Activated CD4-positive, alpha-beta T cell treated with anti-CD3 and anti-CD28 coated beads for 36 hours (primary cell): ENCODE data around the gene DTX1. TPM values are rescaled to one million over a fixed set of nuclear protein-coding genes. Genes with fewer than 3 reads are reported as not detected.
"Not testable (repeated sequence)": the region's sequence is repeated elsewhere in the genome, so short reads cannot be mapped to it uniquely, and the experiment has no call there.

Source experiments
- ATAC-seq: fragments of 200-7000 bp; cut with Tn5 transposase; one replicate; pipeline ENCODE4 v1.10.0; 2021; ENCODE audit warnings: mild to moderate bottlenecking, moderate library complexity
- CTCF ChIA-PET: fragments of 350-600 bp; sonication (Branson Sonifier 250); formaldehyde crosslinking; loops from one replicate; lab custom pipeline; 2021; ENCODE audit warnings: antibody characterized with exemption; lab: Charles Lee
- POLR2A ChIA-PET: fragments of 350-600 bp; sonication (Branson Sonifier 250); formaldehyde crosslinking; loops from one replicate; lab custom pipeline; 2021; ENCODE audit warnings: antibody characterized with exemption, inconsistent platforms; lab: Charles Lee
- DNase-seq: peaks from one replicate; pipeline ENCODE4 v3.0.0-alpha.2; 2020
- H3K27ac Mint-ChIP-seq: one replicate; pipeline ENCODE4 v1.8.0; 2021; ENCODE audit warnings: mixed read lengths
- H3K27me3 Mint-ChIP-seq: one replicate; pipeline ENCODE4 v1.8.0; 2021; ENCODE audit warnings: mixed read lengths
- H3K36me3 Mint-ChIP-seq: one replicate; pipeline ENCODE4 v1.8.0; 2021; ENCODE audit warnings: low read depth, mixed read lengths
- H3K4me1 Mint-ChIP-seq: one replicate; pipeline ENCODE4 v1.8.0; 2021; ENCODE audit warnings: mixed read lengths
- H3K4me3 Mint-ChIP-seq: one replicate; pipeline ENCODE4 v1.8.0; 2021; ENCODE audit warnings: mild to moderate bottlenecking, moderate library complexity, mixed read lengths
- H3K9me3 Mint-ChIP-seq: one replicate; pipeline ENCODE4 v1.8.0; 2021; ENCODE audit warnings: low read depth, mixed read lengths
- intact Hi-C, 2 experiments: fragments of 100-400 bp; cut with DNase I in 1 of 2; cut with micrococcal nuclease in 1 of 2; formaldehyde crosslinking; loops; one replicate each; pipeline versions ENCODE4 v1.14.2 to v1.15.1; 2022 to 2024; cut with DNase I, micrococcal nuclease
- total RNA-seq, 2 experiments: library from RNA; stranded (reverse); gene quantifications; one replicate each; pipeline ENCODE4 v1.2.3, GENCODE V29; 2021

DTX1 gene
- total RNA-seq, 2 experiments from 2014 or later = 12.0 to 12.9 TPM

DNA sequence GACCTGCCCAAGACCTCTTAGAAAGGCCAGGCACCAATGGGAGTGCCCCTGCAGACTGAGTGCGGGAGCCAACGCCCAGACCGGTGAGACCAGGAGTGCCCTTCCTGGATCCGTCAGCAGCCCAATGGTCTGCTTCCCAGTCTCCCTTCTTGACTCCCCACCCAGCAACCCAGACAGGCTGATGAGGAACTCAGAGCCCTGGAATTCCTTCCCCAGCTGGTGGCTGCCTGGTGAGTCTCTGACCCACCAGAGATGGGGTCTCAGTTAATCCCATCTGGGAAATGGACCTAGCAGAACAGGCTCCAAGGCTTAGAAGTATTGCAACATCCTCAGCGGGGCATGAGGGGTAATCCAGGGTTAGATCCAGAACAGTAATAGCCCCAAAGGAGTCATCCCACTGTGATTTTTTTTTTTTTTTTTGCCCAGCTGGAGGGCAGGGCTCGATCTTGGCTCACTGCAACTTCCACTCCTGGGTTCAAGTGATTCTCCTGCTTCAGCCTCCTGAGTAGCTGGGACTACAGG, 80.5 kb downstream of the DTX1 start:
- peak overlapping the region; percentile 92 for H3K27ac Mint-ChIP-seq
- CTCF ChIA-PET = interaction anchor here (0.8 to 6.4 kb wide), 2 partner anchors 16 to 41 kb away, joined by 3 to 57 read pairs; no protein-coding TSS in a partner anchor

DNA sequence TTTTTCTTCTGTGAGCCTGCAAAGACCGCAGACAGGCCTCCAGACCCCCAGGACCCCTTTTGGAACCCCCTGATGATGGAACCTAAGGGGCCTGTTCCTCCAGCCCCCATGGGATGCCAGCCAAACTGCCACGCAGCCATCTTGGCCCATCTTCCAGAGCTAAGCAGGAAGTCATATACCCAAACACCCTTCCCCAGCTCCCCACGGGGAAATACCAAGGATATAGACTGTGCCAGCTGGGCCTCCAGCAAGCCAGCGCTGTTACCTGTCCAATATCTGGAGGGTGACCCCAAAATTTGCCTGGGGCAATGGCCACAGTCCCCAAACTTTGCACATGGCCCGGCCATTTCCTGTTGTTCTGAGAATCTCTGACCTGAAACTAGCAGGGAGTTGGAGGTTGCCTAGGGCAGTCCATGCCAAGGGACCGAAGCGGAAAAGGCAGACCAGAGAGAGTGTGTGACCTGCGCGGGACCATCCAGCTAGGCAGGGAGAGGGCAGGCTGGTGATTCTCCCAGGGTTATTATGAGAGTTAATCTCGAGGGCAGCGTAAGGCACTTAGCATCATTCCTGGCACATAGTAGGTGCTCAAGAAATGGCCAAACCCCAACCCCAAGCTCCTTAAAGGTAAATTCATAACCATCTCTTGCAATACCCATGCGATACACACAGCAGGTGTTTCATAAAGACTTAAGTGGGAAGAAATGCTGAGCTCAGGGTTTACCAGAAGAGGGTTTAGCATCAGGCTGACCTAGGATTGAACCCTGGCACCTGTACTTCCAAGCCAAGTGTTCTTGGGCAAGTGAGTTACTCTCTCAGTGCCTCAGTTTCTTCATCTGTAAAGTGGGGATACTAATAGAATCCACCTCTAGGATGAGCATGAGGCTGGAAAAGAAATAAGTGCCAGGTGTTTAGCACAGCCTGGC, 81.6 kb downstream of the DTX1 start:
- H3K9me3 Mint-ChIP-seq = no peaks in the 10 kb centered on the region
- intact Hi-C loops = loop anchor here (2.0 kb wide), 2 partner anchors 15 to 1295 kb away; partner anchors contain the start of gene MAPKAPK5 (in 1 of the 2)
- H3K36me3 Mint-ChIP-seq = no peaks in the 10 kb centered on the region
- DNase-seq (no peak), ATAC-seq (no peak)
- H3K4me3 Mint-ChIP-seq = no peak overlapping the region
- no peaks in the 10 kb centered on the region for H3K27me3 Mint-ChIP-seq
- H3K27ac Mint-ChIP-seq = no peak overlapping the region
- ChIA-PET POLR2A (interaction anchor here (0.6 kb wide), 1 partner anchor 156 kb away, joined by 5 read pairs; no protein-coding TSS in a partner anchor), CTCF (interaction anchor here (0.5 to 6.4 kb wide), 7 partner anchors 15 to 829 kb away, joined by 3 to 57 read pairs (median 4); no protein-coding TSS in a partner anchor)
- peaks cover 23% of the 10 kb centered on the region for H3K4me1 Mint-ChIP-seq

More for the DNA sequence above, 80.5 kb downstream of the DTX1 start:
- no peak for ATAC-seq
- POLR2A ChIA-PET = interaction anchor here (0.6 kb wide), 1 partner anchor 157 kb away, joined by 5 read pairs; no protein-coding TSS in a partner anchor
- intact Hi-C loops = loop anchor here (2.0 kb wide), 2 partner anchors 16 to 1294 kb away; partner anchors contain the start of gene MAPKAPK5 (in 1 of the 2)
- no peaks in the 10 kb centered on the region for H3K9me3 Mint-ChIP-seq
- DNase-seq = no peak
- peaks cover 18% of the 10 kb centered on the region for H3K4me1 Mint-ChIP-seq
- H3K27me3 Mint-ChIP-seq = no peaks in the 10 kb centered on the region
- no peak overlapping the region for H3K4me3 Mint-ChIP-seq
- no peaks in the 10 kb centered on the region for H3K36me3 Mint-ChIP-seq

- H3K4me1 Mint-ChIP-seq = peaks cover 23% of the 10 kb centered on the region
- no peaks in the 10 kb centered on the region for H3K9me3 Mint-ChIP-seq
- ATAC-seq = no peak
- DNase-seq = no peak
- no peak overlapping the region for H3K4me3 Mint-ChIP-seq
- no peak overlapping the region for H3K27ac Mint-ChIP-seq
- intact Hi-C loops = no loop called here
- ChIA-PET CTCF (interaction anchor here (0.6 to 6.4 kb wide), 6 partner anchors 14 to 146 kb away, joined by 3 to 57 read pairs (median 4); no protein-coding TSS in a partner anchor), POLR2A (no interaction called here)
- H3K27me3 Mint-ChIP-seq = no peaks in the 10 kb centered on the region
- no peaks in the 10 kb centered on the region for H3K36me3 Mint-ChIP-seq
These were observed 82.3 kb downstream of the DTX1 start for GRCh38 chr12:113138826-113139225.

GRCh38 chr12:113140706-113141105, 84.2 kb downstream of the DTX1 start:
- Mint-ChIP-seq H3K9me3 (no peaks in the 10 kb centered on the region), H3K27ac (no peak overlapping the region), H3K4me1 (peaks cover 21% of the 10 kb centered on the region), H3K36me3 (no peaks in the 10 kb centered on the region), H3K4me3 (no peak overlapping the region), H3K27me3 (no peaks in the 10 kb centered on the region)
- intact Hi-C loops = no loop called here
- ChIA-PET CTCF (interaction anchor here (0.8 kb wide), 1 partner anchor 31 kb away, joined by 3 read pairs; no protein-coding TSS in a partner anchor), POLR2A (interaction anchor here (0.6 kb wide), 1 partner anchor 120 kb away, joined by 3 read pairs; no protein-coding TSS in a partner anchor)
- ATAC-seq (no peak), DNase-seq (no peak)

DNA sequence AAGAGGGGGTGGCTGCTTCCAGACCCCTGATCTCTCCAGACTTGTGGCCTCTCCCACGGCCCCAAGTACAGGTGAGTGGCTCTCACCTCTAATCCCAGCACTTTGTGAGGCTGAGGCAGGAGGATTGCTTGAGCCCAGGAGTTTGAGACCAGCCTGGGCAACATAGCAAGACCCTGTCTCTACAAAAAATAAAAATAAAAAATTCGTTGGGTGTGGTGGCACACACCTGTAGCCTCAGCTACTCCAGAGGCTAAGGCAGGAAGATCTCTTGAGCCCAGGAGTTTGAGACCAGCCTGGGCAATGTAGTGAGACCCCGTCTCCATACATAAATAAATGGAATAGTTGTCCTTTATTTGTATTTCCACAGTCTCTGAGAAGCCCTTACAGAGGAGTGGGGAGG, 85.2 kb downstream of the DTX1 start:
- H3K9me3 Mint-ChIP-seq, DNase-seq, intact Hi-C loops, H3K4me3 Mint-ChIP-seq, H3K27me3 Mint-ChIP-seq, POLR2A ChIA-PET, ATAC-seq, H3K36me3 Mint-ChIP-seq: not testable (repeated sequence)
- Mint-ChIP-seq H3K27ac (peak overlapping the region; percentile 82), H3K4me1 (peaks cover 11% of the 10 kb centered on the region)
- CTCF ChIA-PET = interaction anchor here (1.0 kb wide), 1 partner anchor 11 kb away, joined by 3 read pairs; no protein-coding TSS in a partner anchor

- Mint-ChIP-seq H3K27me3 (no peaks in the 10 kb centered on the region), H3K4me1 (peaks cover 7% of the 10 kb centered on the region), H3K4me3 (no peak overlapping the region), H3K9me3 (no peaks in the 10 kb centered on the region), H3K27ac (peak overlapping the region; percentile 82), H3K36me3 (no peaks in the 10 kb centered on the region)
- ChIA-PET CTCF (interaction anchor here (0.8 to 1.0 kb wide), 2 partner anchors 9 to 11 kb away, joined by 3 read pairs; no protein-coding TSS in a partner anchor), POLR2A (interaction anchor here (0.6 to 1.1 kb wide), 2 partner anchors 32 to 35 kb away, joined by 3 read pairs; no protein-coding TSS in a partner anchor)
- intact Hi-C loops = no loop called here
- ATAC-seq = peak; percentile 90
- peak; percentile 59 for DNase-seq
These were observed 85.8 kb downstream of the DTX1 start for GRCh38 chr12:113142173-113142885.

DNA sequence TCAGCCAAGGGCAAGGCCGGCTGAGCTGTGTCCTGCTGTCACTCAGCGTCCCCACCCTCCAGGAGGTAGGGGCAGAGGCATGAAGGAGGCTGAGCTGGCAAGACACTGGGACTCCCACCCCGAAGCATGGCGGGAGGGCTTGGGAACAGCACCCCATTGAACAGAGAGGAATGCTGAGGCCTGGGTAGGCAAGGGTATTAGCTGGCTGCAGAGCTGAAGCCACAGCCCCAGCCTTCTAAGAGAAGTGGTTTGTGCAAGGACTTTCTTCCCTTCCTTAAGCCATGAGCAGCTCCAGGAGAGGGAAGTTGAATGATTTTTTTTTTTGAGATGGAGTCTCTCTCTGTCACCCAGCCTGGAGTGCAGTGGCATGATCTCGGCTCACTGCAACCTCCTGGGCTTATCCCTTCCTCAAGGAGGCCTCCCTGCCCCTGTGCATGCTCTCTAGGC, 86.4 kb downstream of the DTX1 start:
- Mint-ChIP-seq H3K9me3 (no peaks in the 10 kb centered on the region), H3K4me3 (no peak overlapping the region), H3K27ac (peak overlapping the region; percentile 34), H3K4me1 (peaks cover 7% of the 10 kb centered on the region), H3K36me3 (no peaks in the 10 kb centered on the region), H3K27me3 (no peaks in the 10 kb centered on the region)
- DNase-seq (no peak), ATAC-seq (no peak)
- POLR2A ChIA-PET = interaction anchor here (0.6 to 1.1 kb wide), 2 partner anchors 32 to 36 kb away, joined by 3 read pairs; no protein-coding TSS in a partner anchor
- intact Hi-C loops = no loop called here
- CTCF ChIA-PET = interaction anchor here (0.8 to 1.0 kb wide), 2 partner anchors 10 kb away, joined by 3 read pairs; no protein-coding TSS in a partner anchor

DNA sequence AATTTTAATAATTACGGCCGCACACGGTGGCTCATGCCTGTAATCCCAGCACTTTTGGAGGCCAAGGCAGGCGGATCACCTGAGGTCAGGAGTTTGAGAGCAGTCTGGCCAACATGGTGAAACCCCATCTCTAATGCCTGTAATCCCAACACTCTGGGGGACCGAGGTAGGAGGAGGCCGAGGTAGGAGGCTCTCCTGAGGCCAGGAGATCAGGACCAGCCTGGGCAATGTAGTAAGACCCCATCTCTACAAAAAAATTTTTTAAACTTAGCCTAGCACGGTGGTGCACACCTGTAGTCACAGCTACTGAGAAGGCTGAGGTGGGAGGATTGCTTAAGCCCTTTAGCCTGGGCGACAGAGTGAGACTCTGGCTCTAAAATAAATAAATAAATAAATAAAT, 87.4 kb downstream of the DTX1 start:
- intact Hi-C loops = no loop called here
- DNase-seq (no peak), ATAC-seq (no peak)
- no peak overlapping the region for H3K4me3 Mint-ChIP-seq
- no peaks in the 10 kb centered on the region for H3K36me3 Mint-ChIP-seq
- H3K4me1 Mint-ChIP-seq = peaks cover 7% of the 10 kb centered on the region
- POLR2A ChIA-PET = no interaction called here
- CTCF ChIA-PET = no interaction called here
- H3K27me3 Mint-ChIP-seq = no peaks in the 10 kb centered on the region
- no peaks in the 10 kb centered on the region for H3K9me3 Mint-ChIP-seq
- H3K27ac Mint-ChIP-seq = no peak overlapping the region

DNA sequence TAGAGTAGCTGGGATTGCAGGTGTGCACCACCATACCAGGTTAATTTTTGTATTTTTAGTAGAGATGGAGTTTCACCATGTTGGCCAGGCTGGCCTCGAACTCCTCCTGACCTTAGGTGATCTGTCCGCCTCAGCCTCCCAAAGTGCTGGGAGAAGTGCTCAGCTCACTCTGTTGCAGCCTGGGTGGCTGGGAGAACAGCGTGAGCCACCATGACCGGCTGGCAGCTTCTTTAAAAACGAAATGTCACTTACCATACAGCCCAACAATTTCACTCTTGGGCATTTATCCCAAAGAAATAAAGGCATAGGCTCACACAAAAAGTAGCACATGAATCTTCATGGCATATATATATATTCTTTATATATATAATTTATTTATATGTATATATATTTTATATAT, 88.3 kb downstream of the DTX1 start:
- no peaks in the 10 kb centered on the region for H3K36me3 Mint-ChIP-seq
- no peak for ATAC-seq
- H3K9me3 Mint-ChIP-seq = no peaks in the 10 kb centered on the region
- peaks cover 7% of the 10 kb centered on the region for H3K4me1 Mint-ChIP-seq
- H3K4me3 Mint-ChIP-seq = no peak overlapping the region
- H3K27me3 Mint-ChIP-seq = no peaks in the 10 kb centered on the region
- no peak for DNase-seq
- no peak overlapping the region for H3K27ac Mint-ChIP-seq
- intact Hi-C loops = no loop called here
- ChIA-PET POLR2A (no interaction called here), CTCF (no interaction called here)

- intact Hi-C loops = no loop called here
- POLR2A ChIA-PET = no interaction called here
- Mint-ChIP-seq H3K36me3 (no peaks in the 10 kb centered on the region), H3K9me3 (no peaks in the 10 kb centered on the region), H3K4me1 (peaks cover 7% of the 10 kb centered on the region), H3K4me3 (no peak overlapping the region), H3K27me3 (no peaks in the 10 kb centered on the region), H3K27ac (no peak overlapping the region)
- CTCF ChIA-PET = no interaction called here
- ATAC-seq (no peak), DNase-seq (no peak)
These were observed 89.4 kb downstream of the DTX1 start for GRCh38 chr12:113145720-113146551.
